ENCODE results near the gene P2RX7. TPM values are rescaled to one million over a fixed set of nuclear protein-coding genes. Genes with fewer than 3 reads are reported as not detected.

P2RX7 gene
- total RNA-seq, 1 donor from 2014 or later, result 2.1 TPM

- Histone ChIP-seq H3K27me3 (ENCODE audit: control insufficient read depth in 3 of 3, insufficient read depth in 3 of 3, low read length in 3 of 3) (peaks cover 0 to 3% (median 0%) of the 10 kb centered on the region in 3 donors), H3K36me3 (ENCODE audit: control insufficient read depth in 3 of 3, insufficient read depth in 3 of 3, low read length in 3 of 3) (no peaks in the 10 kb centered on the region), H3K9ac (ENCODE audit: low read depth in 1 of 3, low read length in 3 of 3) (no peak overlapping the region), H3K9me3 (ENCODE audit: control insufficient read depth in 3 of 3, low read length in 3 of 3) (no peaks in the 10 kb centered on the region), H3K27ac (ENCODE audit: low read depth, low read length) (no peak overlapping the region), H3K4me3 (ENCODE audit: low read length in 3 of 3) (no peak overlapping the region), H3K4me1 (ENCODE audit: control insufficient read depth in 3 of 3, insufficient read depth in 3 of 3, low read length in 3 of 3) (peaks cover 0 to 5% (median 0%) of the 10 kb centered on the region in 3 donors)
Observed at GRCh38 chr12:121089813-121090430, 42.8 kb upstream of the P2RX7 start.

GRCh38 chr12:121090586-121091514, 41.8 kb upstream of the P2RX7 start:
- no peaks in the 10 kb centered on the region for H3K9me3 ChIP-seq (ENCODE audit: control insufficient read depth in 3 of 3, low read length in 3 of 3)
- H3K27me3 ChIP-seq (ENCODE audit: control insufficient read depth in 3 of 3, insufficient read depth in 3 of 3, low read length in 3 of 3), result peaks cover 5 to 12% (median 6%) of the 10 kb centered on the region in 3 donors
- no peaks in the 10 kb centered on the region for H3K36me3 ChIP-seq (ENCODE audit: control insufficient read depth in 3 of 3, insufficient read depth in 3 of 3, low read length in 3 of 3)
- H3K9ac ChIP-seq (ENCODE audit: low read depth in 1 of 3, low read length in 3 of 3), result no peak overlapping the region
- peaks cover 5 to 10% (median 5%) of the 10 kb centered on the region in 3 donors for H3K4me1 ChIP-seq (ENCODE audit: control insufficient read depth in 3 of 3, insufficient read depth in 3 of 3, low read length in 3 of 3)
- H3K4me3 ChIP-seq (ENCODE audit: low read length in 3 of 3), result no peak overlapping the region
- H3K27ac ChIP-seq (ENCODE audit: low read depth, low read length), result no peak overlapping the region

GRCh38 chr12:121092034-121092433, 40.6 kb upstream of the P2RX7 start:
- Histone ChIP-seq H3K27ac (ENCODE audit: low read depth, low read length) (no peak overlapping the region), H3K9me3 (ENCODE audit: control insufficient read depth in 3 of 3, low read length in 3 of 3) (no peaks in the 10 kb centered on the region), H3K27me3 (ENCODE audit: control insufficient read depth in 3 of 3, insufficient read depth in 3 of 3, low read length in 3 of 3) (peaks cover 5 to 15% (median 7%) of the 10 kb centered on the region in 3 donors), H3K4me1 (ENCODE audit: control insufficient read depth in 3 of 3, insufficient read depth in 3 of 3, low read length in 3 of 3) (peaks cover 5 to 13% (median 8%) of the 10 kb centered on the region in 3 donors), H3K9ac (ENCODE audit: low read depth in 1 of 3, low read length in 3 of 3) (no peak overlapping the region), H3K4me3 (ENCODE audit: low read length in 3 of 3) (no peak overlapping the region), H3K36me3 (ENCODE audit: control insufficient read depth in 3 of 3, insufficient read depth in 3 of 3, low read length in 3 of 3) (no peaks in the 10 kb centered on the region)

GRCh38 chr12:121093487-121093891, 39.2 kb upstream of the P2RX7 start:
- Histone ChIP-seq H3K4me3 (ENCODE audit: low read length in 3 of 3) (no peak overlapping the region), H3K36me3 (ENCODE audit: control insufficient read depth in 3 of 3, insufficient read depth in 3 of 3, low read length in 3 of 3) (no peaks in the 10 kb centered on the region)

GRCh38 chr12:121095544-121096198, 37.0 kb upstream of the P2RX7 start:
- no peaks in the 10 kb centered on the region for H3K9me3 ChIP-seq (ENCODE audit: control insufficient read depth in 3 of 3, low read length in 3 of 3)
- H3K4me1 ChIP-seq (ENCODE audit: control insufficient read depth in 3 of 3, insufficient read depth in 3 of 3, low read length in 3 of 3), result peaks cover 5 to 8% (median 8%) of the 10 kb centered on the region in 3 donors
- H3K4me3 ChIP-seq (ENCODE audit: low read length in 3 of 3), result peak overlapping the region; percentile 54 to 70 (median 67)
- peaks cover 7 to 15% (median 7%) of the 10 kb centered on the region in 3 donors for H3K27me3 ChIP-seq (ENCODE audit: control insufficient read depth in 3 of 3, insufficient read depth in 3 of 3, low read length in 3 of 3)
- H3K9ac ChIP-seq (ENCODE audit: low read depth in 1 of 3, low read length in 3 of 3), result peak overlapping the region in 1 of 3 donors; percentile 12
- H3K27ac ChIP-seq (ENCODE audit: low read depth, low read length), result no peak overlapping the region
- H3K36me3 ChIP-seq (ENCODE audit: control insufficient read depth in 3 of 3, insufficient read depth in 3 of 3, low read length in 3 of 3), result no peaks in the 10 kb centered on the region

More at GRCh38 chr12:121093487-121093891, 39.2 kb upstream of the P2RX7 start:
- Histone ChIP-seq H3K9me3 (ENCODE audit: control insufficient read depth in 3 of 3, low read length in 3 of 3) (no peaks in the 10 kb centered on the region), H3K9ac (ENCODE audit: low read depth in 1 of 3, low read length in 3 of 3) (no peak overlapping the region), H3K27ac (ENCODE audit: low read depth, low read length) (no peak overlapping the region), H3K27me3 (ENCODE audit: control insufficient read depth in 3 of 3, insufficient read depth in 3 of 3, low read length in 3 of 3) (peaks cover 7 to 15% (median 7%) of the 10 kb centered on the region in 3 donors), H3K4me1 (ENCODE audit: control insufficient read depth in 3 of 3, insufficient read depth in 3 of 3, low read length in 3 of 3) (peaks cover 5 to 13% (median 8%) of the 10 kb centered on the region in 3 donors)

- H3K27me3 ChIP-seq (ENCODE audit: control insufficient read depth in 3 of 3, insufficient read depth in 3 of 3, low read length in 3 of 3), result peaks cover 7 to 15% (median 7%) of the 10 kb centered on the region in 3 donors
- H3K27ac ChIP-seq (ENCODE audit: low read depth, low read length), result no peak overlapping the region
- H3K9ac ChIP-seq (ENCODE audit: low read depth in 1 of 3, low read length in 3 of 3), result no peak overlapping the region
- H3K4me1 ChIP-seq (ENCODE audit: control insufficient read depth in 3 of 3, insufficient read depth in 3 of 3, low read length in 3 of 3), result peaks cover 5 to 8% (median 8%) of the 10 kb centered on the region in 3 donors
- H3K36me3 ChIP-seq (ENCODE audit: control insufficient read depth in 3 of 3, insufficient read depth in 3 of 3, low read length in 3 of 3), result no peaks in the 10 kb centered on the region
- H3K4me3 ChIP-seq (ENCODE audit: low read length in 3 of 3), result no peak overlapping the region
- no peaks in the 10 kb centered on the region for H3K9me3 ChIP-seq (ENCODE audit: control insufficient read depth in 3 of 3, low read length in 3 of 3)
Observed at GRCh38 chr12:121096199-121096798, 36.4 kb upstream of the P2RX7 start.

GRCh38 chr12:121099779-121100178, 32.9 kb upstream of the P2RX7 start:
- peaks cover 5 to 8% (median 8%) of the 10 kb centered on the region in 3 donors for H3K4me1 ChIP-seq (ENCODE audit: control insufficient read depth in 3 of 3, insufficient read depth in 3 of 3, low read length in 3 of 3)
- no peak overlapping the region for H3K27ac ChIP-seq (ENCODE audit: low read depth, low read length)
- H3K27me3 ChIP-seq (ENCODE audit: control insufficient read depth in 3 of 3, insufficient read depth in 3 of 3, low read length in 3 of 3), result peaks cover 7 to 12% (median 7%) of the 10 kb centered on the region in 3 donors
- no peaks in the 10 kb centered on the region for H3K9me3 ChIP-seq (ENCODE audit: control insufficient read depth in 3 of 3, low read length in 3 of 3)
- H3K9ac ChIP-seq (ENCODE audit: low read depth in 1 of 3, low read length in 3 of 3), result no peak overlapping the region
- no peak overlapping the region for H3K4me3 ChIP-seq (ENCODE audit: low read length in 3 of 3)
- H3K36me3 ChIP-seq (ENCODE audit: control insufficient read depth in 3 of 3, insufficient read depth in 3 of 3, low read length in 3 of 3), result no peaks in the 10 kb centered on the region

- no peak overlapping the region for H3K27ac ChIP-seq (ENCODE audit: low read depth, low read length)
- H3K4me3 ChIP-seq (ENCODE audit: low read length in 3 of 3), result no peak overlapping the region
- no peaks in the 10 kb centered on the region for H3K4me1 ChIP-seq (ENCODE audit: control insufficient read depth in 3 of 3, insufficient read depth in 3 of 3, low read length in 3 of 3)
- no peaks in the 10 kb centered on the region for H3K9me3 ChIP-seq (ENCODE audit: control insufficient read depth in 3 of 3, low read length in 3 of 3)
- no peak overlapping the region for H3K9ac ChIP-seq (ENCODE audit: low read depth in 1 of 3, low read length in 3 of 3)
- no peaks in the 10 kb centered on the region for H3K36me3 ChIP-seq (ENCODE audit: control insufficient read depth in 3 of 3, insufficient read depth in 3 of 3, low read length in 3 of 3)
- H3K27me3 ChIP-seq (ENCODE audit: control insufficient read depth in 3 of 3, insufficient read depth in 3 of 3, low read length in 3 of 3), result peaks cover 0 to 2% (median 0%) of the 10 kb centered on the region in 3 donors
Observed at GRCh38 chr12:121102307-121102706, 30.4 kb upstream of the P2RX7 start.

- no peak overlapping the region for H3K4me3 ChIP-seq (ENCODE audit: low read length in 3 of 3)
- no peak overlapping the region for H3K9ac ChIP-seq (ENCODE audit: low read depth in 1 of 3, low read length in 3 of 3)
- no peaks in the 10 kb centered on the region for H3K27me3 ChIP-seq (ENCODE audit: control insufficient read depth in 3 of 3, insufficient read depth in 3 of 3, low read length in 3 of 3)
- no peaks in the 10 kb centered on the region for H3K4me1 ChIP-seq (ENCODE audit: control insufficient read depth in 3 of 3, insufficient read depth in 3 of 3, low read length in 3 of 3)
- H3K27ac ChIP-seq (ENCODE audit: low read depth, low read length), result no peak overlapping the region
- no peaks in the 10 kb centered on the region for H3K9me3 ChIP-seq (ENCODE audit: control insufficient read depth in 3 of 3, low read length in 3 of 3)
- no peaks in the 10 kb centered on the region for H3K36me3 ChIP-seq (ENCODE audit: control insufficient read depth in 3 of 3, insufficient read depth in 3 of 3, low read length in 3 of 3)
Observed at GRCh38 chr12:121107681-121108080, 25.0 kb upstream of the P2RX7 start.
